ENCODE results near the gene RGS17.
"Not testable (repeated sequence)": the region's sequence is repeated elsewhere in the genome, so short reads cannot be mapped to it uniquely, and the experiment has no call there.

The RGS17 gene

GRCh38 chr6:153015094-153015640 is 115.9 kb downstream of the RGS17 start:
- in situ Hi-C loops (cut with HindIII; ENCODE audit: low pct_ligation_motif_present, low pct_unique_long_range_greater_than_20kb, low sequenced_read_pairs): no loop called here

GRCh38 chr6:153013438-153013837 is 117.6 kb downstream of the RGS17 start:
- no peak for DNase-seq
- in situ Hi-C loops (cut with HindIII; ENCODE audit: low pct_ligation_motif_present, low pct_unique_long_range_greater_than_20kb, low sequenced_read_pairs): no loop called here

More at GRCh38 chr6:153015094-153015640, 115.9 kb downstream of the RGS17 start:
- no peak for DNase-seq

- in situ Hi-C loops (cut with HindIII; ENCODE audit: low pct_ligation_motif_present, low pct_unique_long_range_greater_than_20kb, low sequenced_read_pairs): no loop called here
- DNase-seq: no peak
These were observed 118.2 kb downstream of the RGS17 start for GRCh38 chr6:153012856-153013255.

GRCh38 chr6:153003366-153003690 is 127.8 kb downstream of the RGS17 start:
- in situ Hi-C loops (cut with HindIII; ENCODE audit: low pct_ligation_motif_present, low pct_unique_long_range_greater_than_20kb, low sequenced_read_pairs): no loop called here
- DNase-seq: no peak

GRCh38 chr6:153002613-153003365 is 128.3 kb downstream of the RGS17 start, which contains the start of gene MTRF1L:
TSS of gene MTRF1L (minus strand) at chr6:153002709. CDS start at chr6:153002685, 24 bp downstream.
- peak; percentile 95 for DNase-seq
- in situ Hi-C loops (cut with HindIII; ENCODE audit: low pct_ligation_motif_present, low pct_unique_long_range_greater_than_20kb, low sequenced_read_pairs): no loop called here

GRCh38 chr6:153001767-153002612 is 129.1 kb downstream of the RGS17 start:
- peak; percentile 26 for DNase-seq
- in situ Hi-C loops (cut with HindIII; ENCODE audit: low pct_ligation_motif_present, low pct_unique_long_range_greater_than_20kb, low sequenced_read_pairs): no loop called here

- DNase-seq; in situ Hi-C loops (cut with HindIII; ENCODE audit: low pct_ligation_motif_present, low pct_unique_long_range_greater_than_20kb, low sequenced_read_pairs): not testable (repeated sequence)
These were observed 130.3 kb downstream of the RGS17 start for GRCh38 chr6:153000790-153001189.

GRCh38 chr6:153000243-153000642 is 130.8 kb downstream of the RGS17 start:
- DNase-seq: no peak
- in situ Hi-C loops (cut with HindIII; ENCODE audit: low pct_ligation_motif_present, low pct_unique_long_range_greater_than_20kb, low sequenced_read_pairs): no loop called here

GRCh38 chr6:152999538-152999937 is 131.5 kb downstream of the RGS17 start:
- in situ Hi-C loops (cut with HindIII; ENCODE audit: low pct_ligation_motif_present, low pct_unique_long_range_greater_than_20kb, low sequenced_read_pairs); DNase-seq: not testable (repeated sequence)

GRCh38 chr6:152993847-152994246 is 137.2 kb downstream of the RGS17 start:
- no peak for DNase-seq
- in situ Hi-C loops (cut with HindIII; ENCODE audit: low pct_ligation_motif_present, low pct_unique_long_range_greater_than_20kb, low sequenced_read_pairs): no loop called here

- in situ Hi-C loops (cut with HindIII; ENCODE audit: low pct_ligation_motif_present, low pct_unique_long_range_greater_than_20kb, low sequenced_read_pairs): no loop called here
- peak; percentile 24 for DNase-seq
These were observed 137.7 kb downstream of the RGS17 start for GRCh38 chr6:152993431-152993830.

GRCh38 chr6:152986978-152987377 is 144.1 kb downstream of the RGS17 start:
- no peak for DNase-seq
- in situ Hi-C loops (cut with HindIII; ENCODE audit: low pct_ligation_motif_present, low pct_unique_long_range_greater_than_20kb, low sequenced_read_pairs): no loop called here

GRCh38 chr6:152985300-152985699 is 145.8 kb downstream of the RGS17 start:
- DNase-seq; in situ Hi-C loops (cut with HindIII; ENCODE audit: low pct_ligation_motif_present, low pct_unique_long_range_greater_than_20kb, low sequenced_read_pairs): not testable (repeated sequence)

GRCh38 chr6:152984513-152984872 is 146.6 kb downstream of the RGS17 start:
- in situ Hi-C loops (cut with HindIII; ENCODE audit: low pct_ligation_motif_present, low pct_unique_long_range_greater_than_20kb, low sequenced_read_pairs): no loop called here

GRCh38 chr6:152983637-152984512 is 147.2 kb downstream of the RGS17 start:
- DNase-seq: peak; percentile 71
- in situ Hi-C loops (cut with HindIII; ENCODE audit: low pct_ligation_motif_present, low pct_unique_long_range_greater_than_20kb, low sequenced_read_pairs): no loop called here

More at GRCh38 chr6:152984513-152984872, 146.6 kb downstream of the RGS17 start:
- no peak for DNase-seq

GRCh38 chr6:152982904-152983636 is 148.0 kb downstream of the RGS17 start, which contains the start of gene FBXO5:
TSS of gene FBXO5 (minus strand) at chr6:152983041. CDS start at chr6:152982959, 82 bp downstream.
- DNase-seq: peak; percentile 95
- in situ Hi-C loops (cut with HindIII; ENCODE audit: low pct_ligation_motif_present, low pct_unique_long_range_greater_than_20kb, low sequenced_read_pairs): no loop called here

GRCh38 chr6:152981989-152982903 is 148.8 kb downstream of the RGS17 start:
- no peak for DNase-seq
- in situ Hi-C loops (cut with HindIII; ENCODE audit: low pct_ligation_motif_present, low pct_unique_long_range_greater_than_20kb, low sequenced_read_pairs): no loop called here

All from ACHN (cell line).